SIG-M5 treated with dmso at 0.1 percent for 504 hours (cell line): Measurements from ENCODE around the gene KAT2B.
"Not testable (repeated sequence)": the region's sequence is repeated elsewhere in the genome, so short reads cannot be mapped to it uniquely, and the experiment has no call there.

Experiments
- DNase-seq: peaks from one replicate; lab custom pipeline; 2025; ENCODE audit not compliant: unreplicated experiment; lab: John Stamatoyannopoulos, UW

Gene KAT2B

DNA sequence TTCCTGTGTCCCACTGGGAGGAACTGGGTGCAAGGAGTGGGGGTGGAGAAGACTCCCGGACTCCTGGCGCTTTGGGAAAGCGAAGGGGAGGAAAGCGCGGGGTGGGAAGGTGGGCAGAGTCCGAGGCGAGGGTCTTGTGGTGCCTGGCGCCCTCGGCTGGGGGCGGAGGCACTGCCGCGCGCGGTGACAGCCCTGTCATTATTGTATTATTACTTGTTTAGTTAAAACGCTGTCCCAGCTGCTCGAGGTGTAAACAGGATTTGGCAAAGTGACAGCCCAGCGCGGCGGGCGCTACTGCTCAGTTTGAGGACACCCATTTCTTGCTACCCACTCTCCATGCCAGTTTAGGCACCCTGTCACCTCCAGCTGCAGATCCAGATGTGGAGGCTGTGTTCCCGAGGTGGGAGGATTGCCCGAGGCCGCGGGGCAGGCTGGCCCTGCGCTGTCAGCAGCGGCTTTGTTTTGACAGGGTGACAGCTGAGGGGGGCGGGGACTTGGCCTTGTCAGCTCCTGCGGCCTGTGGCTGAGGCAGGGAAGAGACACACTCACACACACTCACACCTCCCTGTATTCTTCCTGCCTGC lies 1.0 kb downstream of the KAT2B start:
- peak; percentile 82 for DNase-seq

DNA sequence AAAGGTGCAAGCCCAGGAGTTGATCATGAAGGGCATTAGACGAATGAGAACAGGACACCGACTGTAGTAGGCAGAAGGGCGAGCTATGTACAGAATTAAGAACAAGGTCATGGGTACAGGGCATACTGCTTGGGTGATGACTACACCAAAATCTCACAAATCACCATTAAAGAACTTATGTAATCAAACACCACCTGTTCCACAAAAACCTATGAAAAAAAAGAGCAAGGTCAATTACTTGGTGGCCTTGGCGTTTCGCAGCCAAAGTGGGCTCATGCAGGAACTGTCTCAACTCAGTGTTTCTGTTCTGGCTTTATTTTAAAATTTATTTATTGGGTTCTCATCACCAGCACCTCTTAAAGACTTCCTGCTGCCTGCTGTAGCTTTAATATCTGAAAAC lies 2.1 kb downstream of the KAT2B start:
- no peak for DNase-seq

DNA sequence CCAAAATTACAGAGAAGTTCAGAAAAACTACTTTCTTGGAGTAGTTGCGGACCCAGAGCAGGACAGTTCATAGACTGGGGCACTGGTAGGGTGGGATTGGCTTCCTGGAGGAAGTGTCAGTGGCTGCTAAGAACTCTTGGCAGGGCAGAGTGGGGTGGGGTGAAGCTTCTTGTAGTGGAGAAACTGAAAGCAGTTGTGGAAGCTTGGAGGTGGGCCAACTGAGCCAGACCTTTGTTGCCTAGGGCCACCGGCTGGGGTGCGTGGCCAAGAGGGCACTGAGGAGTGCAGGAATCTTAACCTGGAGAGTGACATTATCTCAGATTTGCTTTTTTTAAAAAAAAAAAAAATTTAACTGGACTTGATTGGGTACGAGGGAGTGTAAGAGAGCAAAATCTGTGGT lies 3.1 kb downstream of the KAT2B start:
- no peak for DNase-seq

DNA sequence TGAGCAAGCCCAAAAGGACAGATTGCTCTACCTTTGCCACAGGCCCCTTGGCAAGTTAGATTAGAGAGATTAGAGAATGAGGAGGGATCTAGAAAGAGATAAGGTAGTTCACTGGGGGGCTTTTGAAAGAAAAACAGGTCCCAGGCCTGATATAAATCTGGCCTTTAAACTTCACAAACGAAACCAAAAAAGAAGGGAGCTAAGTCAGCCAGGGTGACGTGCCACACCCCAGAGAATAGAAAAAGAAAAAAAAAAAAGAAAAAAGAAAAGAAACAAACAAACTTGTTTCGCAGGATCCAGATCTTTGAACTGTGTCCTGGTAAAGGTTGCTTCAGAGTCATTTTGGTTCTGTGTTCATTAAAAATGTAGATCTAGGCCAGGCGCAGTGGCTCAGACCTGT lies 3.6 kb downstream of the KAT2B start:
- no peak for DNase-seq

DNA sequence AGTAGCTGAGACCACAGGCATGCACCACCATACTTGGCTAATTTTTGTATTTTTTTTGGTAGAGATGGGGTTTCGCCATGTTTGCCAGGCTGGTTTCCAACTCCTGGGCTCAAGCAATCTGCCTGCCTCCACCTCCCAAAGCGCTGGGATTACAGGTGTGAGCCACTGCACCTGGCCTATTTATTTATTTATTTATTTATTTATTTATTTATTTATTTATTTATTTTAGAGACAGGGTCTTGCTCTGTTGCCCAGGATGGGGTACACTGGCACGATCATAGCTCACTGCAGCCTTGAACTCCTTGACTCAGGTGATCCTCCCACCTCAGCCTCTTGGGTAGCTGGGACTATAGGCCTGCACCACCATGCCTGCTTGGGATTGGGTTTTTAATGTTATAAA lies 4.9 kb downstream of the KAT2B start:
- DNase-seq, result not testable (repeated sequence)

DNA sequence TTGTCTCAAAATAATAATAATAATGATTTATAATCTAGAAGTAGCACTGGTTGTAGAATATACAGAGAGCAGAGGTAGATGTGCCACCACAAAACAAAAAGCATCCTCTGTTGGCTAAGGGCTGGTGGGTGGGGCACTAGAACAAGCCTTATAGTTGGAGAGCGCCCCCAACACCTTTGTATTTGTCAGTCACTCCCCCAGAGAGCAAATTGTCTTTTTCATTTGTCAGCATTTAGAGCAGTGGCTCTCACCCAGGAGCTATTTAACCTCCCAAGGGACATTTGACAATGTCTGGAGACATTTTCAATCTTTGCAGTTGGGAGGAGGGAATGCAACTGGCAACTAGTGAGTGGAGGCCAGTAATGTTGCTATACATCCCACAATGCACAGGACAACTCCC lies 6.3 kb downstream of the KAT2B start:
- no peak for DNase-seq

DNA sequence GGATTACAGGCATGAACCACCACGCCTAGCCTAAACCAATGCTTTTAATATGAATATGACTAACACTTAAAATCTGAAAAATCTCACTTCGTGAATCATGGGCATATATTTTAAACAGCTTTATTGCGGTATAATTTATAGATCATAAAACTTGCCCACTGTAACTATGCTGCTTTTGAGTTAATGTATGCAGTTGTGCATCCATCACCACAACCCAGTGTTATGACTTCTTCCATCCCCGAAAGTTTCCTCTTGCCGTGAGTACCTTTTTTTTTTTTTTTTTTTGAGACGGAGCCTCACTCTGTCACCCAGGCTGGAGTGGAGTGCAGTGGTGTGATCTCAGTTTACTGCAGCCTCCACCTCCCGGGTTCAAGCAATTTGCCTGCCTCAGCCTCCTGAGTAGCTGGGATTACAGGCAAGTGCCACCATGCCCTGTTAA lies 7.1 kb downstream of the KAT2B start:
- no peak for DNase-seq

DNA sequence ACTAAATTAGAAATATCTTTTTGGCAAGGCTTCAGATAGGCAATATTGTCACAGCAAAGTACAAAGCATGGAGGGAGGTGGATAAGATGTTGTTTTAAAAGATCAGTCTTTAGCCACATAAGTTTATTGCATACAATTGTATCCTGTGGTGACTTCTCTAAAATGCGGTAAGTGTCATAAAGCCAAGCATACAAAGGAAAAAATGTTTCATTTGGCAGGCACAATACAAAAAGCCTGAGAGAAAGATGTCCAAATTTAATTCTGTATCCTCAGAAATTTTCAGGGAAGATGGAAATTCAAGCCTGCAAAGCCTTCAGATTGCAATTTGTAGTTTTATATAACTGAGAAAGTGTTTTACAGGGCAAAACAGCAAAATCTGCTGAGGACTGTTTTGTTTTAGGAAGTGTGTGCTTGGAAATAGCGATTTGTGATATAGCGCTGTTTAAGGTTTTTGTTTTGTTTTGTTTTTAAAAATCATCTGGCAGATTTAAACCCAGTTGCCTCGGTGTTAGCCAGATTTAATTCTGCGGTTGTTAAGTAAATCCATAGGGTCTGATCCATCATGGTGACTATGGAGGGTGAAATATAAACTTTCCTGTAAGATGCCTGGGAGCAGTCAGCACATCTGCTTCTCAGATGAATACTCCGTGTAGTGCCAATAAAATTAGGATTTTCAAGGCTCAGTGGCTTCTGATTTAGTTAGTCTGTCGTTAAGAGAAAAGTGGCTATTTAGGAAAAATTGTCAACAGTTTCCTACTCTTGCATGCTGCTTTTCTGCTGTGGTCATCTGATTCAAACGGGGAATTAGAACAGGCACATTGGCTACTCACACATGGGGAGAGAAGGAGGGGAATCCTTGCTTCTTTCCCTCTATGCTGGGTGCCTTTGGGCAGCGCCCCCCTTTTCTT lies 8.0 kb downstream of the KAT2B start:
- no peak for DNase-seq

DNA sequence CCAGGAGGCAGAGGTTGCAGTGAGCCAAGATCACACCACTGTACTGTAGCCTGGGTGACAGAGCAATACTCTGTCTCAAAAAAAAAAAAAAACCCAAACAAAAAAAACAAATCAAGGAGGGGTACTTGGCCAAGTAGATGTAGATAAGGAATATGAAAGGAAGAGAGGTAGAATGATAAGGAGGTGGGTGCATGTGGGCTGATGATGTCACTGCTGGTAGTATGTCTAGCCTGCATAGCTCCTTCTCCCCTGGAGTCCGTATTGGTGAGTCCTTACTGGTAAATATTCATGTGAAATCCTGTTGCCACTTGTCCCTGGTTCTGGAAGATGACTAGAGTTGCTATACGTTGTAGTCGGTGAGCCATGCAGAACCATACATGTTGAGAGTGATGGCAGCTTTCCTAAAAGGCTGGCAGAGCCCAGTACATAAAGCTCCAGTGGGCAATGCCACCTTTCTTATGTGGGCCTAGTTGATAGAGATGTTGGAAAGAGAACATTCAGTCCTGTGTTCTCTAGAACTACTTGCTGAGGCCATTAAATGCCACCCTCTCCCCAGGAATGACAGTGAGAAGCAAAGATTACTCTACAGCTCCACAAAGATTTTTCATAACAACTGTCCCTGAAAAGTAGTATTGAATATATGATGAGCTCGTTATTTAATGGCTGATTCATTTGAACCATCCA lies 11.0 kb downstream of the KAT2B start:
- DNase-seq, result no peak

DNA sequence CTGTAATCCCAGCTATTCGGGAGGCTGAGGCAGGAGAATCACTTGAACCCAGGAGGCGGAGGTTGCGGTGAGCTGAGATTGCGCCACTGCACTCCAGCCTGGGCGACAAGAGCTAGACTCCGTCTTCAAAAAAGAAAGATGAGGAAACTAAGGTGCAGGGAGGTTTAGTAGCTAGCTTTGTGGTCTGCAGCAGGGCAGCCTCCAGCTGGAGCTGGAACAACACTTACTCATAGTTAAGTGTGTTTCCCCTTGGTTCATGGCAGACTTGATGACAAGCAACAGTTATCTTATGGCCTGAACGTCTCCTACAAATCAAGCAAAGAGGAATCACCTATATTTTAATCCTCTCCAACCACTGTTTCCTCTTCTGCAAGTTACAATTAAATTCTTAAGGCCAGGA lies 12.6 kb downstream of the KAT2B start:
- DNase-seq, result no peak

DNA sequence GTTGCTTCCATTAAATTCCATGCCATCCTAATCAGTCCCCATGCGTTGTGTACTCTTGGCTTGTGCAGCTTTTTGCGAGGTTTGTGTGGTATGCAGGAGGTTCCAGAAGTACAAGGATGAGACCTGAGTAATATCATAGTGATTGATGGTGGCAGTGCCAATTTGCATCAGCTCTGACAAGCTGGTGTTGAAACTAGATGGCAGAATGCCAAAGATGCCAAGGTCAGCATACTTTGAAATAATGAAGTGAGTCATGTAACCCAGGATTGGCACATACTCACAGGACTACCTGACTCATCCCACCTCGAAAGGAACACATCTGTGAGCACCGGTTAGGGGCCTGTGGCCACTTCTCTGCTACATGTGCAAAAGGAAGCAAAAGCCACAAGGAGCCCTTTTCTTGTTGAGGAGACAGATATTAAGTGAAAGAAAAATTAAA lies 14.3 kb downstream of the KAT2B start:
- peak; percentile 84 for DNase-seq

DNA sequence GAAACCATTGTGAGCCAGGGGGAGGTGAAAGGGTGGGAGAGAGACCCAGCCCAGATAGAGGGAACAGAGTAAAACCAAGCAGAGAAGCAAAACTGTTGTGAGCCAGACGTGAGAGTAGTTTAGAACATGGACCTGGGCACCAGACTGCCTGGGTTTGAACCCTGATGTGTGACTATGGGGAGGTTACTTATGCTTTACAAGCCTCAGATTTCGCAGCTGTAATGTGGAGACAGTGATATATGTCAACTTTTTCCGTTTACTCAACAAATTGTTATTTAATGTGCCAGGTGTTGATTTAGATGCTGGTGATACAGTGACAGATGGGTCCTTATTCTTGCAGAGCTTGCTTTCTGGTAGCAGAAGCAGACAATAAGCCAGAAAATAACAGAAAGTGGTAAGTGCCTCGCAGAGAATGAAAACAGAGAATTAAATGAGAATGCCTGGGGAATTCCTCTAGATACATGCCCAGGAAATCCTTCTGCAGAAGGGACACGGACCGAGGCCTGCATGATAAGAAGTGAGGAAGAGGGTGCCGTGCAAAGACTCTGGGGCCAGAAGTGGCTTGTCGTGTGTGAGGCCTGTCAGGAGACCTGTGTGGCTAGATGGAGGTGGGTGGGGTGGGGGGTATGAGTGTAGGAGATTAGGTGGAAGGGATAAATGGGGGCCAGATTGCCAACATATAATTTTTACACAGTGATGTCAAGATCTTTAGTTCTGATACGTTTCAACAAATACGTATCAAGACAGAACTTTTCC lies 15.0 kb downstream of the KAT2B start:
- no peak for DNase-seq

DNA sequence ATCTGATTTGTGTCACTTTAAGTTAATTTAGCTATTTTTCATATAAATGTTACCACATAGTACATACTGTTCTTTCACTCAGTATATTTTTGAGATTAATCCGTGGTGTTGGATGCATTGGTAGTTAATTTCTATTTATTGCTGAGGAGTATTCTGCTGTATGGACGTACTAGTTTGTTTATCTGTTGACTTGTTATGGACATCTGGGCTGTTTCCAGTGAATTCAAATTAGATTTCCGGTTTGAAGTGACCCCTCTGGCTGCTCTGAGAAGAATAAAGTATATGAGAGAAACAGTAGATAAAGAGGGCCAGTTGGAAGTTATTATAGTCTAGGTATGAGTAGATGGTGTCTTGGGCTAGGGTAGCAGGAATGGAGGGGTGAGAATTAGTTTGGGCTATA lies 15.6 kb downstream of the KAT2B start:
- DNase-seq, result no peak

DNA sequence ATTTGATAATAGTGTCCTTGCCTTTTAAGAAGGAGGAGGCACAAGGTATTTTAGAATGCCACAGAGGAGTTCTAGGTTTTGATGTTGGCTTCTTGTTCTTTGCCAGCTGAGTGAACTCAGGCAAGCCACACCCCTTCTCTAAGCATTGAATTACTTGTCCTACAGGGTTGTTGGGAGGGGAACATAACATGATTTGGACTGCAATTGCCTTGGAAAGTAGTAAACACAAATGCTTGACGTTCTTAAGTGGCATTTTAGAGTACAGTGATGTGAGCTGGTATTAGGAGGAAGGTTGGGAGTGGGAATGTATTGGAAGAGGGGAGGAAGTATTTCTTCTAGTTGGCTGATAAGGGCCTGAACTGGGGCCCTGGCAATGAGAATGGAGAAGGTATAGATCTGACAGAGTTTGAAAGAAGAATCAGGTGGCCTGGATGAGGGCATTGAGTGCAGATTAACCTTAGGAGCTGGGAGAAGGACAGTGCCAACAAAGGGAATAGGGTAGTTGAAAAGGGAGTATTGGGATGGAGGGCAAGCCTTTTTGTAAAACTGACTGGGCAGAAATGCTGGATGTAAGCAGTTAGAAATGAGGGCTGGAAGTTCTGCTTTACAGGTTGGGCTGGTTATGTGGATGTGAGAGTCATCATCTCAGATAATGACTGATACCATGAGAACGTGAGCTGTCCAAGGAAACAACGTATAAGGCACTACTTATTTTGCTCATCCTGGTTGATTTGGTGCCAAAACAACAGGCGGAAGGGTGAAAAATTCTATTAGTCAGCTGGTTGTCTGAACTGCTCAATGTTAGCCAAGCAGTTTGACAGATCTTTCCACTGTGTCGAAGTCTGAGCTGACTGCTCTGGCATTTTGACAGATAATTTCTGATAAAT lies 16.7 kb downstream of the KAT2B start:
- peak; percentile 41 for DNase-seq

DNA sequence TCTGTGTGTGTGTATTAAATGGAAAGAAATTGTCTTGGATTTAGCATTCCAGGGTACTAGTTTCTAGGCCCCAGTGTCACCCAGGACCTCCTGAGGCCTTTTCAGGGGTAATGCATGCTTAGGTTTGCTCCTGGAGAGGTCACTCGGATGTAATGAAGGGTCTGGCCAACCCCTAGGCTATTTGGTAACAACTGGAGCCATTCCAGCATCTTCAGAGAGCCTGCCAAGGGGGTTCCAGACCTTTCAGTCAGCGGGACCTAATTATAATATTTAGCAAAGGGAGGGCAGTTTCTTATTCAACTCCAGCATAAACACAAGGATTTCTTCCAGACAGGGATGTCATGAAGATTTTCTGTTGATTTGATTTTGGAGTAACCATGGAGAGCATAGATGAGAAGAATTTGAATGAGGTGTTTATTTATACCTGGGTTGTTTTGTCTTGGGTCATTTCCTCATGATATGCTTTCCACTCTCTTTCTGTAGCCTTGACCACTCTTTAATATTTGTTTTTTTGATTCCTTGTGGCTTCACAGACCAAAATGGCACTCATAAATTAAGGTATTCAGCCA lies 17.4 kb downstream of the KAT2B start:
- DNase-seq, result no peak

DNA sequence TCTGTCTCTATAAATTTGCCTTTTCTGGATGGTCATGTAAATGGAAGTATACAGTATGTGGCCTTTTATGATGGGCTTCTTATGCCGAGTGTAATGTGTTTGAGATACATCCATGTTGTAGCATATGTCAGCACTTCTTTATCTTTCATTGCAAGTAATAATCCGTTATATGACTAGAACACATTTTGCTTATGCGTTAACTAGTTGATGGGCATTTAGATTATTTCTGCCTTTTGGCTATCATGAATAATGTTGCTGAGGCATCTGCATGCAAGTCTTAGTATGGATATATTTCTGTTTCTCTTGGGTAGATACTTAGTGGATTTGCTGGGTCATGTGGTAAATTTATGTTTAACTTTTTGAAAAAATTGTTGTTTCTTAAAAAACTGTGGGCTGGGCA lies 19.7 kb downstream of the KAT2B start:
- no peak for DNase-seq

DNA sequence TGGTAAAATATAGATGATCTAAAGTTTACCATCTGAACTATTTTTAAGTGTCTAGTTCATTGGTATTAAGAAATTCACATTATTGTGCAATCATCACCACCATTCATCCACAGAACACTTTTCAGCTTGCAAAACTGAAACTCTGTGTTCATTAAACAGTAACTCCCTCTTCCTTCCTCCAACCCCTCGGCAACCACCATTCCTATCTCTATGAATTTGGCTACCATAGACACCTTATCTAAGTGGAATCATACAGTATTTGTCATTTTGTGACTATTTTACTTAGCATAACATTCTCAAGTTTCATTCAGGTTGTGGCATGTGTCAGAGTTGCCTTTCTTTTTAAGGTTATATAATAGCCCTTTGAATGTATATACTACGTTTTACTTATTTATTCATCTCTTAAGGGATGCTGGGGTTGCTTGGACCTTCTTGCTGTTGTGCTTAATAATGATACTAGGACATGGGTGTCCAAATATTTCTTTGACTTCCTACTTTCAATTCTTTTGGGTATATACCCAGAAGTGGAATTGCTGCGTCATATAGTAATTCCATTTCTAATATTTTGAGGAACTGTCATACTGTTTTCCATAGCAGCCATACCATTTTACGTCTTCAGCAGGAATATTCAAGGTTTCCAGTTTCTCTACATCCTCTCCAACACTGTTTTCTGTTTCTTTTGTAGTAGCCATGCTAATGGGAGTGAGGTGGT lies 20.9 kb downstream of the KAT2B start:
- peak; percentile 82 for DNase-seq

DNA sequence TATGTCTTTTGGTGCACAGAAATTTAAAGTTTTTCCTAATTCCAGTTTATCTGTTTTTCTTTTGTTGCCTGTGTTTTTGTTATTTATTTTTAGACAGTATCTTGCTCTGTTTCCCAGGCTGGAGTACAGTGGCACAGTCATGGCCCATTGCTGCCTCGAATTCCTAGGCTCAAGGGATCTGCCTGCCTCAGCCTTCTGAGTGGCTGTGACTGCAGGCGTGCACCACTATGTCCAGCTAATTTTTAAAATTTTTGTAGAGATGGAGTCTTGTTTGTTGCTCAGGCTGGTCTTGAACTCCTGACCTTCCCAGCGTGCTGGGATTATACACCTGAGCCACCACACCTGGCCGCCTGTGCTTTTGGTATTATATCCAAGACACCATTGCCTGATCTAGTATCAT lies 22.8 kb downstream of the KAT2B start:
- no peak for DNase-seq

DNA sequence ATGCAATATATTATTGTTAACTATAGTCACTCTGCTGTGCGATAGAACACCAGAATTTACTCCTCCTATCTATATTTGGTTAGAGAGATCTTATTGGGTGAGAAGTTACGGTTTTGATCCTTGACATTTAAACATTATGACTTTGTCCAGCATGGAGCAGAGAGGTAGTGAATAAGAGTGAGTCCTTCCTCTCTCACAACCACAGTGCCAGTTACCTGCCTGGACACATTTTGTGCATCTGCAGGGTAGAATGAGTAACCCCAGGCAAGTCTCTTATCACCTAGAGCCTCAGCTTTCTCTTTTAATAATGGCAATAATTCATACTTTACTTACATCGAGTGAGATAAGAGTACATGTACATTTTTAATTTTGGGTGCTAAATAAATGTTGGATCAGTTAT lies 24.1 kb downstream of the KAT2B start:
- no peak for DNase-seq
